Stimulated activated effector memory CD8-positive, alpha-beta T cell treated with anti-CD3 and anti-CD28 coated beads, Interleukin-12 subunit alpha, Interleukin-12 subunit beta, amount 100 ng/mL, for 72 hours (primary cell): ENCODE results near the gene SLC39A5.
A peak's percentile ranks its signal among the peaks of the same experiment; 100 is the strongest.
"Not testable (repeated sequence)": the region's sequence is repeated elsewhere in the genome, so short reads cannot be mapped to it uniquely, and the experiment has no call there.

ENCODE experiments used
- ATAC-seq: fragments of 150-1000 bp; cut with Tn5 transposase; 2 replicates; pipeline ENCODE4 v1.10.0; 2021
- DNase-seq, 2 donors: peaks; one replicate each; pipeline ENCODE4 v3.0.0; 2021 to 2022; ENCODE audit warnings: low spot score in 2 of 2
- H3K27ac Mint-ChIP-seq: one replicate; pipeline ENCODE4 v1.8.0; 2022; ENCODE audit warnings: mild to moderate bottlenecking, mixed read lengths
- H3K36me3 Mint-ChIP-seq: one replicate; pipeline ENCODE4 v1.8.0; 2022; ENCODE audit warnings: mild to moderate bottlenecking, mixed read lengths
- H3K4me1 Mint-ChIP-seq: one replicate; pipeline ENCODE4 v1.8.0; 2022; ENCODE audit warnings: mixed read lengths
- H3K4me3 Mint-ChIP-seq: one replicate; pipeline ENCODE4 v1.8.0; 2022; ENCODE audit warnings: mild to moderate bottlenecking, mixed read lengths
- H3K9me3 Mint-ChIP-seq: one replicate; pipeline ENCODE4 v1.8.0; 2022; ENCODE audit warnings: mixed read lengths

SLC39A5 gene

GRCh38 chr12:56253091-56253490 is 23.2 kb downstream of the SLC39A5 start:
- H3K27ac Mint-ChIP-seq: no peak overlapping the region
- H3K9me3 Mint-ChIP-seq: no peaks in the 10 kb centered on the region
- ATAC-seq (no peak), DNase-seq (no peak)
- H3K36me3 Mint-ChIP-seq: peaks cover 89% of the 10 kb centered on the region
- no peak overlapping the region for H3K4me3 Mint-ChIP-seq
- H3K4me1 Mint-ChIP-seq: peaks cover 26% of the 10 kb centered on the region

DNA sequence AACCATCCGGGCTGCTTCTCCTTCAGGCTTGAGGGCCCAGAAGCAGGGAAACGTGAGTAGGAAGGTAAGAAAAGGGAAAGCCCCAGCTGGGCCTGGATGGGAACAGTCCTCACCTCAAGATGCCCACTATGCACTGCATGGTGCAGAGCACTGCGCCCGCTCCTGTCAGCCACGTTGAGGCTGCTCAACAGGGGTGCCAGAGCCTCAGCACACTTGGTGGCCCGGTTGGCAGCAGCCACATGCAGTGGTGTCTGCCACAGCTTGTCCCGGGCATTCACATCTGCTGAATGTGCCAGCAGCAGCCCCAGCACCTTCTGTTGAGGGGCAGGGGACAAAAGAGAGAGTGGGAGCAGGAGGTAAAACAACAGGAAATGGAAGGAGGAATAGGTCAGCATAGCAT is 25.8 kb downstream of the SLC39A5 start:
- Mint-ChIP-seq H3K9me3 (no peaks in the 10 kb centered on the region), H3K27ac (peak overlapping the region; percentile 67), H3K36me3 (peaks cover 64% of the 10 kb centered on the region), H3K4me1 (peaks cover 34% of the 10 kb centered on the region), H3K4me3 (no peak overlapping the region)
- no peak for DNase-seq
- no peak for ATAC-seq

- H3K36me3 Mint-ChIP-seq: peaks cover 56% of the 10 kb centered on the region
- H3K9me3 Mint-ChIP-seq: no peaks in the 10 kb centered on the region
- peak overlapping the region; percentile 91 for H3K4me3 Mint-ChIP-seq
- H3K4me1 Mint-ChIP-seq: peaks cover 34% of the 10 kb centered on the region
- ATAC-seq (no peak), DNase-seq (no peak)
- peak overlapping the region; percentile 7 for H3K27ac Mint-ChIP-seq
Observed at GRCh38 chr12:56256326-56256960, 26.6 kb downstream of the SLC39A5 start.

DNA sequence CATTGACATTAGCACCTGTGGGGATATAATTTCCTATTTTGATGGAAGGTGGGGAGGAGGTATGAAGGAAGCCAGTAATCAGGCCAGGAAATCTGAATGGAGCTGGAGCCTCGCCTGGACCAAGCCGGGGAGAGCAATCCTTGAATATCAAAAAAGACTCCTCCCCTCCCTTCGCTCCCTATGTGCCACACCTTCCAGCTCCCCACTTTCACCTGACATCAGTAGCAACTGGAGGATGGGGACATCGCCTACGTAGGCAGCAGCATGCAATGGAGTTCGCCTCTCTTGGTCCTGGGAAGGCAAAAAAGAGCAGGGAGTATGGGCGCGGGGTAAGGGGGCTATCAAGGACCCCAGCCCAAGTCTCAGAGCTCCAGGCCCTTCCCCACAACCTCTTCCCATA is 27.2 kb downstream of the SLC39A5 start:
- DNase-seq (no peak), ATAC-seq (no peak)
- Mint-ChIP-seq H3K4me1 (peaks cover 34% of the 10 kb centered on the region), H3K4me3 (peak overlapping the region; percentile 91), H3K9me3 (no peaks in the 10 kb centered on the region), H3K36me3 (peaks cover 50% of the 10 kb centered on the region), H3K27ac (peak overlapping the region; percentile 7)

DNA sequence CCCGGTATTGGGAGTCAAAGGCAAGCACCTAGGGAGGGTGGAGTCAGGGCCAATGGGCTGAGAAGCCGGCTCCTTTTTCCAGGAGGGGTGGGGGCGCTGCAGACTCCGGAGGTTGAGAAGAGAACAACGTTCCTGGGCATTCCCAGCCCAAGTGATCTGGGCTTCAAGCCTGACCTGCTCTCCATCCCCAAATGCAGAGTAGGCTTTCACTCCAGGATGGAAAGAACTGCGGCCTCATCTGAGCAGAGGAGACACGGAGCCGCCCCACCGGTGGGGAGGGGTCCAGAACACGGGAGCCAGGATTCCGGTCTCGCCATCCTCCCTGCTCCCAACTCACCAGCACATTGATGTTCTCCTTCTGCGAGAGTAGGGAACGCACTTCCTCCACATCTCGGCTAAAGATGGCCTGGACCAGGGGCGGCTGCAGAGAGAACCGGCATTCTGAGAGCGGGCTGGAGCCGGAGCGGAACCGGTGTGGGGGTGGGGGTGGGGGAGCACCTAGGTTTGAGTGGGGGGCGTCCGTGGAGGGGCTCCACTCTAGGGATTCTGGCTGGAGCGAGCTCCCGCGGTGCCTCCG is 27.7 kb downstream of the SLC39A5 start:
- peaks cover 45% of the 10 kb centered on the region for H3K36me3 Mint-ChIP-seq
- H3K27ac Mint-ChIP-seq: peak overlapping the region; percentile 7
- ATAC-seq (no peak), DNase-seq (no peak)
- no peaks in the 10 kb centered on the region for H3K9me3 Mint-ChIP-seq
- H3K4me1 Mint-ChIP-seq: peaks cover 34% of the 10 kb centered on the region
- peak overlapping the region; percentile 91 for H3K4me3 Mint-ChIP-seq

GRCh38 chr12:56258068-56258819 is 28.4 kb downstream of the SLC39A5 start, which contains the start of gene ANKRD52:
Gene ANKRD52 (minus strand): TSS chr12:56258384. CDS start chr12:56258269, 115 bp downstream.
- ATAC-seq (peak; percentile 96), DNase-seq (peak; percentile 89 to 90)
- Mint-ChIP-seq H3K4me1 (peaks cover 34% of the 10 kb centered on the region), H3K4me3 (peak within 1 kb of the TSS; percentile 91), H3K9me3 (no peaks in the 10 kb centered on the region), H3K36me3 (peaks cover 38% of the 10 kb centered on the region), H3K27ac (peak within 1 kb of the TSS; percentile 93)

GRCh38 chr12:56258820-56259183 is 29.0 kb downstream of the SLC39A5 start:
- ATAC-seq (no peak), DNase-seq (no peak)
- peaks cover 34% of the 10 kb centered on the region for H3K4me1 Mint-ChIP-seq
- H3K4me3 Mint-ChIP-seq: peak overlapping the region; percentile 91
- no peaks in the 10 kb centered on the region for H3K9me3 Mint-ChIP-seq
- H3K36me3 Mint-ChIP-seq: peaks cover 32% of the 10 kb centered on the region
- peak overlapping the region; percentile 93 for H3K27ac Mint-ChIP-seq

GRCh38 chr12:56260380-56260779 is 30.5 kb downstream of the SLC39A5 start:
- no peak for ATAC-seq
- no peak for DNase-seq
- Mint-ChIP-seq H3K9me3 (no peaks in the 10 kb centered on the region), H3K27ac (no peak overlapping the region), H3K36me3 (peaks cover 16% of the 10 kb centered on the region), H3K4me3 (no peak overlapping the region), H3K4me1 (peaks cover 25% of the 10 kb centered on the region)

GRCh38 chr12:56260921-56261320 is 31.1 kb downstream of the SLC39A5 start:
- Mint-ChIP-seq H3K9me3 (no peaks in the 10 kb centered on the region), H3K27ac (no peak overlapping the region), H3K36me3 (peaks cover 14% of the 10 kb centered on the region), H3K4me3 (no peak overlapping the region), H3K4me1 (peaks cover 23% of the 10 kb centered on the region)
- DNase-seq: no peak
- ATAC-seq: no peak

DNA sequence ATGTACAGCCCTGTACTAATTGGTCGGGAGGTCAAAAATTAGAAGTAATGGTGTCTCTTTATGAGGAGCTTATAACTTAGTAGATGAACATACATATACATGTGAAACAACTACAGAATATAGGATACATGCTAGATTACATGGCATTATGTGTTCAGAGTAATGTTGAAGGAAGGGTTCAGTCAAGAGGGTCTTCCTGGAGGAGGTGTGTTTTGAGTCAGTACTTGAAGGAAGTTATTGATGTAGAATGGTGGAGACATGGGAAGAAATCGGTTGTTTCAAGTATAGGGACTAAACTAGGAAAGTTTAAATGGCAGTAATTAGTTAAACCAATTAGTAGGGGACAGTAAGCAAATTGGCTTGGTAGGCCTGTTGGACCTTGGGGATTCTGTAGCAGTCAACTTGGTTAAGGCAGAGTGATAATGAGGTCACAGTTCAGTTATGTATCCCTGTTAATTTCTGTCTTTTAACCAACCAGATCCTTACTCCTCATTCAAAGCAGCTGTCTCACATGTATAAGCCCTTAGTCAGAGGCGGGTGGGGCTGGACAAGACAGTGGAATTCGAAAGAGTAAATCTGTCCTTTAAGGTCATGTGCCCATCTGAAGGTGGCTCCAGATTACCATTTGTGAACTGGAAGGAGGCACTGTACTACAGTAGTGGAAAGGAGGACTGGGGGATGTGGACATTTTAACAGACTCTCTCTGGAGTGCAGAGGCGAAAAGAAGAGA is 31.8 kb downstream of the SLC39A5 start:
- Mint-ChIP-seq H3K36me3 (peaks cover 6% of the 10 kb centered on the region), H3K4me1 (peaks cover 20% of the 10 kb centered on the region), H3K27ac (no peak overlapping the region), H3K9me3 (no peaks in the 10 kb centered on the region), H3K4me3 (no peak overlapping the region)
- ATAC-seq (no peak), DNase-seq (no peak)

DNA sequence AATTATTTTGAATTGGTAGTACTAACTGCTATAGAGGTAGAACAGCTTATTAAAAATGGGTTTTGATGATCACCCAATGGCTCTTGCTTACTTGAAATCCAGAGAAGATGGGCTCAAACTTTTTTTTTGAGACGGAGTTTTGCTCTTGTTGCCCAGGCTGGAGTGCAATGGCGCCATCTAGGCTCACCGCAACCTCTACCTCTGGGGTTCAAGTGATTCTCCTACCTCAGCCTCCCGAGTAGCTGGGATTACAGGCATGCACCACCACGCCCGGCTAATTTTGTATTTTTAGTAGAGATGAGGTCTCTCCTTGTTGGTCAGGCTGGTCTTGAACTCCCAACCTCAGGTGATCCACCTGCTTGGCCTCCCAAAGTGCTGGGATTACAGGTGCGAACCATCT is 33.1 kb downstream of the SLC39A5 start:
- ATAC-seq, H3K27ac Mint-ChIP-seq, H3K4me3 Mint-ChIP-seq, H3K9me3 Mint-ChIP-seq, H3K36me3 Mint-ChIP-seq, DNase-seq: not testable (repeated sequence)
- peaks cover 23% of the 10 kb centered on the region for H3K4me1 Mint-ChIP-seq

GRCh38 chr12:56266068-56266692 is 36.3 kb downstream of the SLC39A5 start:
- Mint-ChIP-seq H3K4me1 (peaks cover 18% of the 10 kb centered on the region), H3K27ac (peak overlapping the region; percentile 95), H3K36me3 (peaks cover 20% of the 10 kb centered on the region), H3K4me3 (peak overlapping the region; percentile 95)
- not testable (repeated sequence) for DNase-seq, ATAC-seq, H3K9me3 Mint-ChIP-seq

DNA sequence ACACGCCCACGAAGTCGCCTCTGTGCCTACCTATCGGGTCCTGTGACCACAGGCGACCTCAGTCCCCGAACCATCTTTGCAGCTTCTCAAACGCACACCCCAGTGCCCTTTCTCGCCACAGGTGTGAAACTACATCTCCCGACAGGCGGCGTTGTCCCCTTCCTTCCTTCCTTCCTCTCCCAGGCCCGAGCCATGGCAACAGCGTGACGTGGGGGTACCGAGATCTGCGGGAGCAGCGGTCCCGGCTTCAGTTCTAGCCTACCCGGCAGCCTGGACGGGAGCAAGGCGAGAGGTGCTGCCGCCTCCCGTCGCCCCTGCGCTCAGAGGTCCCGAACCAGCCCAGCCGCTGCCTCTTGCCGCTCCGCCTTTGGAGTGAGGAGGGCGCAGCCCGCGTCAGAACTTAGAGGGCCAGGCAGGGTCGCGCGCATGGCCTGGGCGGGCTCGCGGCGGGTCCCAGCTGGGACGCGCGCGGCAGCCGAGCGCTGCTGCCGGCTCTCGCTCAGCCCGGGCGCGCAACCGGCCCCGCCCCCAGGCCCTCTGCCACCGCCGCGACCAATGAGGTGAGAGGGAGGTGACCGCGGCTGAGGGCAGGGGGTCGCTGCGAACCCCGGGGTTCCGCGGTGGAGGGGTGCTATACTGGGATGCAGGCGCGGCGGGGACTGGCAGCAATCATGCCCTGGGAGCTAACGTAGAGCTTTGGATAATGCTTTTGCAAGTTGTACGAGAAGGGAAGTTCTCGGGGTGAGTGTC is 37.0 kb downstream of the SLC39A5 start, which contains the start of gene COQ10A:
Gene COQ10A, plus strand, starts transcription at position 250 of the 750 bp plus-strand sequence. Its CDS starts 177 bp downstream, at position 427.
- peak within 1 kb of the TSS; percentile 95 for H3K4me3 Mint-ChIP-seq
- peak; percentile 96 for ATAC-seq
- no peaks in the 10 kb centered on the region for H3K9me3 Mint-ChIP-seq
- peak within 1 kb of the TSS; percentile 95 for H3K27ac Mint-ChIP-seq
- H3K36me3 Mint-ChIP-seq: peaks cover 25% of the 10 kb centered on the region
- peaks cover 18% of the 10 kb centered on the region for H3K4me1 Mint-ChIP-seq
- DNase-seq: peak; percentile 71 to 93

GRCh38 chr12:56267443-56268071 is 37.7 kb downstream of the SLC39A5 start:
- Mint-ChIP-seq H3K36me3 (peaks cover 32% of the 10 kb centered on the region), H3K4me1 (peaks cover 18% of the 10 kb centered on the region), H3K27ac (peak overlapping the region; percentile 95), H3K4me3 (peak overlapping the region; percentile 95), H3K9me3 (no peaks in the 10 kb centered on the region)
- no peak for DNase-seq
- ATAC-seq: no peak
